Fibroblast of villous mesenchyme (primary cell): ENCODE data around the gene AKIRIN1. TPM values are rescaled to one million over a fixed set of nuclear protein-coding genes. Genes with fewer than 3 reads are reported as not detected.

Experiments used
- DNase-seq: peaks from one replicate; pipeline ENCODE4 v3.0.0-alpha.2; 2010; ENCODE audit warnings: low read depth
- H3K4me3 ChIP-seq: 2 replicates; pipeline ENCODE4 v1.5.1; 2011; ENCODE audit warnings: low read depth, mild to moderate bottlenecking, low read length
- total RNA-seq: library from RNA; depleted of rRNA; stranded (reverse); fragments of >200 nt; gene quantifications from 2 replicates; pipeline ENCODE4 v1.2.3, GENCODE V29; 2012
- TF ChIP-seq, protein P1 (sequence below): IDR thresholded peaks from 2 replicates; pipeline ENCODE4 v1.5.1; 2012; ENCODE audit warnings: low read depth, mild to moderate bottlenecking, low read length; ENCODE audit not compliant: insufficient read depth

AKIRIN1 gene, protein sequence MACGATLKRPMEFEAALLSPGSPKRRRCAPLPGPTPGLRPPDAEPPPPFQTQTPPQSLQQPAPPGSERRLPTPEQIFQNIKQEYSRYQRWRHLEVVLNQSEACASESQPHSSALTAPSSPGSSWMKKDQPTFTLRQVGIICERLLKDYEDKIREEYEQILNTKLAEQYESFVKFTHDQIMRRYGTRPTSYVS
- 44.1 and 69.5 TPM in 2 replicates for total RNA-seq

DNA sequence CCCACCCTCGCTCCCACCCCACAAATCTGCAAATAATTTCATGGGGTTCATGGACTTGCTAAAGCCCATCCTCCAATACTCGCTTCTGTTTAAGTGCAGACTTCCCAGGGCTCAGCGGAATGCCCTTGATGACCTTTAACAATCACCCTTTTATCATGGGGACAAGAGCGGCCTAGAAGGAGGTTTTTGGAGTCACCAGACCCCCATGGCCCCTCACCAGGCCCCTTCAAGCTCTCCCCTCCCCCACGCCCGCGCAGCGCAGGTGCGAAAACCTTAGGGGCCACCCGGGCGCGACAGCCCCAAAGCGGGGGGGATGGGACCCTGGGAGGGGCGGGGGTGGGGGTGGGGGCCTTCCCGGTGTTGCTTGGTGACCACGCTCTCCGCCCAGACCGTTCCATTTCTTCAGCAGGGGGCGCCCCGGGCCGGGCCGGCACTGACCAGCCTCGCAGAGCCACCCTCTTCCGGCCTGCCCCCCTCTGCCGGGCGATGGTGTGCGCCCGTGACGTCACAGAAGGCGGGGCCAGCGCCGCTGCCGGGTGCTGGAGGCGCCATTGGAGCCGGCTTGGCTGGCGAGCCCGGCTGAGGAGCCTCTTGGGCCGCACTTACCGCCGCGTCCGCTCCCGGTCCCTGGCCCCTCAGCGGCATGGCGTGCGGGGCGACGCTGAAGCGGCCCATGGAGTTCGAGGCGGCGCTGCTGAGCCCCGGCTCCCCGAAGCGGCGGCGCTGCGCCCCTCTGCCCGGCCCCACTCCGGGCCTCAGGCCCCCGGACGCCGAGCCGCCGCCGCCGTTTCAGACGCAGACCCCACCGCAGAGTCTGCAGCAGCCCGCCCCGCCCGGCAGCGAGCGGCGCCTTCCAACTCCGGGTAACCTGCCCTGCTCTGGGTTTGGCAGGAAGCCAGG, at the start of gene AKIRIN1:
Gene AKIRIN1, plus strand, starts transcription at position 539 of the 900 bp plus-strand sequence. Its CDS starts 105 bp downstream, at position 644.
- TF ChIP-seq, protein P1, sequence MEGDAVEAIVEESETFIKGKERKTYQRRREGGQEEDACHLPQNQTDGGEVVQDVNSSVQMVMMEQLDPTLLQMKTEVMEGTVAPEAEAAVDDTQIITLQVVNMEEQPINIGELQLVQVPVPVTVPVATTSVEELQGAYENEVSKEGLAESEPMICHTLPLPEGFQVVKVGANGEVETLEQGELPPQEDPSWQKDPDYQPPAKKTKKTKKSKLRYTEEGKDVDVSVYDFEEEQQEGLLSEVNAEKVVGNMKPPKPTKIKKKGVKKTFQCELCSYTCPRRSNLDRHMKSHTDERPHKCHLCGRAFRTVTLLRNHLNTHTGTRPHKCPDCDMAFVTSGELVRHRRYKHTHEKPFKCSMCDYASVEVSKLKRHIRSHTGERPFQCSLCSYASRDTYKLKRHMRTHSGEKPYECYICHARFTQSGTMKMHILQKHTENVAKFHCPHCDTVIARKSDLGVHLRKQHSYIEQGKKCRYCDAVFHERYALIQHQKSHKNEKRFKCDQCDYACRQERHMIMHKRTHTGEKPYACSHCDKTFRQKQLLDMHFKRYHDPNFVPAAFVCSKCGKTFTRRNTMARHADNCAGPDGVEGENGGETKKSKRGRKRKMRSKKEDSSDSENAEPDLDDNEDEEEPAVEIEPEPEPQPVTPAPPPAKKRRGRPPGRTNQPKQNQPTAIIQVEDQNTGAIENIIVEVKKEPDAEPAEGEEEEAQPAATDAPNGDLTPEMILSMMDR: no peak
- H3K4me3 ChIP-seq: peak within 1 kb of the TSS; percentile 95
- peak; percentile 97 for DNase-seq

DNA sequence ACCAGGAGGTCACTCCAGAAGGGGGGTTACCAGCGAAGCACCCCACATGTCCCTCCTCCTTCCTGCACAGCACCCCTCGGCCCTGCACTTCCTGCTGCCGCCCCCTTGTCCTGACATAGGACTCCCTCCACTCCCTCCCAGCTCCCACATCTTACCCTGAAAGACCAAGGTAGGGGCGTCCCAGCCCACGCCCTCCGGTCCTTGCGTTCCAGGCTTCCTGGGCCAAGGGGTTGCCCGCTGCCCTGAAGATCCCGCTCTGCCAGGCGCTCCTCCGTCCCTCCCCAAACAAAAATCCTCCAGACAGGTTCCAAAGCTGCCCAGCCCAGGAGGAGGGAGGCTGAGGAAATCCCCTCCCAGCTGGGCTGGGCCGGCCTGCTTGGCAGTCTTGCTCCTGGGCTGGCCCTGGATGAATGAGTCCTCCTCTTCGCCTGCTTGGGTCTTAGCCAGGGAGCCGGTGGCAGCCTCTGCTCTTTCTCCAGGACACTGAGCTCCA, 49.5 kb upstream of the AKIRIN1 start, which contains the start of gene RHBDL2:
Gene RHBDL2, minus strand, starts transcription at position 304 of the 493 bp plus-strand sequence. CDS start 22,618 bp downstream, outside the sequence.
- H3K4me3 ChIP-seq: peak within 1 kb of the TSS; percentile 50
- TF ChIP-seq, protein P1: no peak
- no peak for DNase-seq

DNA sequence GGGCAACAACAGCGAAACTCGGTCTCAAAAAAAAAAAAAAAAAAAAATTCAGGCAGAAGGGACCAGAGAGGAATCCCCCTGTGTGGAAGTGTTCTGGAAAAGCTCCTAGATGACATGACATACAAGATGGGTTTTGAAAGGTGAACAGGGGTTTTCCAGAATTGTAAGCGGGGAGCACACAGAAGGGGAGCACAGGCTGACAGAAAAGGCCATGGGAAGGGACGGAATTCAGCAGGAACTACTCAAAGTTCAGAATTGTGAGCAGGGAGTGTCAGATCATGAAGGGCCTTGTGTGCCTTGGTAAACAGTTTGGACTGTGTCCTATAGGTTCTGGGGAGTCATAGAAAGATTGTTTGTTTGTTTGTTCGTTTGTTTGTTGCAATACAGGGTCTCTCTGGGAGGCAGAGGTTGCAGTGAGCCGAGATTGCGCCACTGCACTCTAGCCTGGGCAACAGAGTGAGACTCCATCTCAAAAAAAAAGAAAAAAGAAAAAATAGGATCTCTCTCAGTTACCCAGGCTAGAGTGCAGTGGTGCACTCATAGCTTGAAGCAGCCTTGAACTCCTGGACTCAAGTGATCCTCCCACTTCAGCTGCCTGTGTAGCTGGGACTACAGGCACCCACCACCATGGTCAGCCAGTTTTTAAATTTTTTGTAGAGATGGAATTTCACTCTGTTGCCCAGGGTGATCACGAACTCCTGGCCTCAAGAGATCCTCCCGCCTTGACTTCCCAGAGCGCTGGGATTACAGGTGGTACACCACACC, 48.2 kb upstream of the AKIRIN1 start:
- TF ChIP-seq, protein P1: no peak
- H3K4me3 ChIP-seq: no peak overlapping the region
- DNase-seq: no peak

DNA sequence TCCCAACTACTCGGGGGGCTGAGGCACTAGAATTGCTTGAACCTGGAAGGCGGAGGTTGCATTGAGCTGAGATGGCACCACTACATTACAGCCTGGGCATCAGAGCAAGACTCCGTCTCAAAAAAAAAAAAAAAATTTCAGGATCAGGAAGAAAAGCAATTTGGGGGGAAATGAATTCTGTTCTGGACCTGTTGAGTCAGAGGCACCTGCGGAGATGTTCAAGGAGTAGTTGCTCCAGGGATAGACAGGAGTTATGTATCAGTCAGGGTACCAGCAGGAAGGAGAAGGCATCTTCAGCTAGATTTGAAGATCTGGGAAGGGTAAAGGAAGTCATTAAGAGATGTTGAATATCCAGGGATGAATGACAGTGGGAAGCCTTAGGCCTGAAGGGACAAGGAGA, 46.5 kb upstream of the AKIRIN1 start:
- H3K4me3 ChIP-seq: no peak overlapping the region
- no peak for DNase-seq
- TF ChIP-seq, protein P1: no peak

DNA sequence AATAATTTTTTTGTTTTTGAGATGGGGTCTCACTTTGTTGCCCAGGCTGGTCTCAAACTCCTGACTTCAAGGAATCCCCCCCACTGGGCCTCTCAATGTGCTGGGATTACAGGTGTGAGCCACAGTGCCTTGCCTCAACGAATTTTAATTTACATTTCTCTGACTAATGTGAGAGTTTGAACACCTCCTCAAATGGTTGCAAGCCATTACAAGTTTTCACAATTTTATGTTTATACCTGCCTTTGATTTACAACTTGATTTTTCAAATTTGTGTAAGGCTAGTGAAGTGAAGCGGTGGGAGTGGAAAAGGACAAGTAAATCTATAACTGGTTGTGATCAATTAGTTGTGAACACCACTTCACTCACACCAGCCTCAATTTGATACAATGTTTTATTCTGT, 40.5 kb upstream of the AKIRIN1 start:
- TF ChIP-seq, protein P1: no peak
- DNase-seq: no peak
- no peak overlapping the region for H3K4me3 ChIP-seq

DNA sequence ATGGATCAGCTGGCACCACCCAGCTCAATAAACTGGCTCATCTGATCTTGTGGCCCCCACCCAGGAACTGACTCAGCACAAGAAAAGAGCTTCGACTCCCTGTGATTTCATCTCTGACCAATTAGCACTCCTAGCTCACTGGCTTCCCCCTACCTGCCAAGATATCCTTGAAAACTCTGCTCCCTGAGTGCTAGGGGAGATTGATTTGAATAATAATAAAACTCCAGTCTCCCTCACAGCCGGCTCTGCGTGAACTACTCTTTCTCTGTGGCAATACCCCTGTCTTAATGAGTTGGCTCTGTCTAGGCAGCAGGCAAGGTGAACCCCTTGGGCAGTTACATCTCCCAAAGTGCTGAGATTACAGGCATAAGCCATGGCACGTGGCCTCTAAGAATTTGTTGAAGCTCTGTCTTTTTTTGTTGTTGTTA, 37.6 kb upstream of the AKIRIN1 start:
- TF ChIP-seq, protein P1: no peak
- no peak for DNase-seq
- no peak overlapping the region for H3K4me3 ChIP-seq
